Muscle layer of colon (tissue), 2 donors: Measurements from ENCODE around the gene FAM156A.
"Not testable (repeated sequence)": the region's sequence is repeated elsewhere in the genome, so short reads cannot be mapped to it uniquely, and the experiment has no call there.

Source experiments
- H3K27ac ChIP-seq: one replicate; pipeline ENCODE4 v1.7.0; 2013; ENCODE audit warnings: low read depth, mild to moderate bottlenecking, low read length, moderate library complexity
- H3K27me3 ChIP-seq, 2 donors: one replicate each; pipeline ENCODE4 v1.7.0; 2013; ENCODE audit warnings: low read length in 2 of 2, mild to moderate bottlenecking in 2 of 2; ENCODE audit not compliant: insufficient read depth in 2 of 2, control insufficient read depth in 1 of 2
- H3K36me3 ChIP-seq: one replicate; pipeline ENCODE4 v1.7.0; 2013; ENCODE audit warnings: mild to moderate bottlenecking, low read length; ENCODE audit not compliant: insufficient read depth
- H3K4me1 ChIP-seq: one replicate; pipeline ENCODE4 v1.7.0; 2013; ENCODE audit warnings: mild to moderate bottlenecking, low read length; ENCODE audit not compliant: insufficient read depth
- H3K4me3 ChIP-seq, 2 donors: one replicate each; pipeline ENCODE4 v1.7.0; 2013; ENCODE audit warnings: low read length in 2 of 2, low read depth in 1 of 2, mild to moderate bottlenecking in 1 of 2, moderate library complexity in 1 of 2
- H3K9ac ChIP-seq: one replicate; pipeline ENCODE4 v1.7.0; 2013; ENCODE audit warnings: low read length
- H3K9me3 ChIP-seq: one replicate; pipeline ENCODE4 v1.7.0; 2013; ENCODE audit warnings: mild to moderate bottlenecking, low read length
- donor health status: abdominal sarcoma.
- donor health status: Adenocarcinoma of cecum.

Gene FAM156A

DNA sequence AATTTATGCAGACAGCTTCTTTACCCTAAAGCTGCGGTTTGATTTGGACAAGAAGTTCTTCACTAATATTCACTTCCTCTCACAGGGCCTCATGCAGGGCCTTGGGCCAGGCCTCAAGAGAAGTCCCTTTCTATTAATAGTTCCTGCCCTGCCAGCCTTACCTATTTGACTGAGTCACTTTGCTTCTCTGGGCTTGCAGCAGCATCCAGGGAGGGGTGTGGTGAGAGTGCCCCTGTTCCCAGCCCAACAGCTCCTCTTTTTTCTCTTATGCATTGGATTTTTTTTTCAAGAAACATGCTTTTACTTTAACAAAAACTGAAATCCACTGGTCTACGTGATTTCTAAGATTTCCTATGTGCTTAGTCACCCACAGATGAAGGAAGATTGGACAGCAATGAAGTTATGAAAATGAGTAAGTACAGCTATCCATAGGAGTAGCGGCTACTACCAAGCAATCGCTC lies 34.5 kb downstream of the FAM156A start:
- Histone ChIP-seq H3K36me3 (no peaks in the 10 kb centered on the region), H3K9me3 (no peaks in the 10 kb centered on the region), H3K4me3 (no peak overlapping the region), H3K4me1 (peaks cover 12% of the 10 kb centered on the region), H3K9ac (no peak overlapping the region), H3K27me3 (no peaks in the 10 kb centered on the region), H3K27ac (no peak overlapping the region)

- not testable (repeated sequence) for H3K9me3 ChIP-seq, H3K27ac ChIP-seq, H3K9ac ChIP-seq, H3K27me3 ChIP-seq, H3K4me1 ChIP-seq, H3K36me3 ChIP-seq, H3K4me3 ChIP-seq
Observed at GRCh38 chrX:52914704-52915103, 43.6 kb downstream of the FAM156A start.

DNA sequence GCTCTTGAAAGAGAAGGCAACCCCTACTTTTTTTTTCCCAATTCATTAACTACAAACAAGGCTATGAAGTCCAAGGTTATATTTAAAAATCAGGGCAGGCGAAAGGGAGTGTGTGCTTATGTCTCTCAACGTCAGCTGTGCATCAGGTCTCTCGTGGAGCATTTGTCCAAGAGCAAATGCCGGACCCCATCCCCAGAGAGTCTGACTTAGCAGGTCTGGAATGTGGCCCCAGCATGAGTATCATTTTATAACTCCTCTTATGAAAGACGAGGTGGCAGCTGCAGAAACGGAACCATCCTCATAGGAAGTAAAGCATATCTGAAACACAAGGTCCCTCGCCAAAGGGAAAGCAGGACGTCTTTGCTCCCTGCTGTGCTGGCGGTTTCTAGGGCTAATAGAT lies 44.6 kb downstream of the FAM156A start:
- not testable (repeated sequence) for H3K9ac ChIP-seq, H3K9me3 ChIP-seq, H3K36me3 ChIP-seq, H3K4me3 ChIP-seq, H3K4me1 ChIP-seq, H3K27me3 ChIP-seq, H3K27ac ChIP-seq

DNA sequence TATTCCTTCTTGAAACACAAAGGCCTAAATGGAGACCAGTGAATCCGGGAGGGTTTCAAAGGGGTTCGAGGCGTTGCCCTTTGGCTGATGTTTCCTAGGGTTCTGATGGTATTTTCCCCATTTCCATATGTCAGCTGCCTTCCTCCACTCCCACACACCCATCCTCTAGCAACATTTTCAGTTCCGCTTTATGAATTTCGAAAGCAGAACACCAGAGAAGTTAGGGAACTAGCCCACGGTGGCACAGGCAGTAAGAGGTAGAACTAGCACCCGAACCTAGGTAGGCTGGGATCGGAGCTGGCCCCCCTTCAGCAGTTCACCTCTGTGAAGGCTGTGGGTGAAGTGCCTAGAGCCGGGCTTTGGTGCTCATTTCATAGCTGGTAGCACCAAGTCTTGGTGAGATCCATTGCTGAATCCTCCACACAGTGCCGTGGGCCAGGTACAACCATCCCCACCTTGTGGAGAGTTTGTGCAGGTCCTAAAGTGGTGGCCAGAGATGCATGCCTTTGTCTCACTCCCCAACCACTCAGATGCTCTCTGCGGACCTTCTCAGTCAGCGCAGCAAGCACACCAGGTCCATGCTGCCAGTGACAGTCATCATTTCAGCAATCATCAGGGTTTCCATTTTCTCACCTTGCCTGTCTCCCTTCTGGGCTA lies 48.9 kb downstream of the FAM156A start:
- not testable (repeated sequence) for H3K4me1 ChIP-seq, H3K4me3 ChIP-seq, H3K9ac ChIP-seq, H3K9me3 ChIP-seq, H3K36me3 ChIP-seq, H3K27ac ChIP-seq, H3K27me3 ChIP-seq

DNA sequence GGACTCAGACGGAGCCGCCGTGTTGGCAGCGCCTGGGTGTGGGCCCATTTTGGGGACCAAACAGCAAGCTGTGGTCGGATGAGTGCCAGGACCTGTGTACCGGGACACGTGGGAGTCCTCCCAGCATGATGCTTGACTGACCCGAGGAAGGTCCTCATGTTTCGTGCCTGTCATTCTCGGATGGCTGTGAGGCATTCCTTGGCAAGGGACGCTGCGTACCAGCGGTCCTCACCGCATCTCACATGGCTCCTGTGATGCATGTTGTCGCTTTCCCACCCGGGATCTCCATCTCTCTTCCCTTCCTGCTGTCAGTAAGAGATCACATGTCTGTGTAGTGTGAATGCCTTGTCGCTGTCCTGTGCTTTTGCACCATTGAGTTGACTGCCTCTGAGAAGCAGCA lies 50.4 kb downstream of the FAM156A start:
- H3K4me1 ChIP-seq, H3K4me3 ChIP-seq, H3K27me3 ChIP-seq, H3K9ac ChIP-seq, H3K9me3 ChIP-seq, H3K27ac ChIP-seq, H3K36me3 ChIP-seq: not testable (repeated sequence)

DNA sequence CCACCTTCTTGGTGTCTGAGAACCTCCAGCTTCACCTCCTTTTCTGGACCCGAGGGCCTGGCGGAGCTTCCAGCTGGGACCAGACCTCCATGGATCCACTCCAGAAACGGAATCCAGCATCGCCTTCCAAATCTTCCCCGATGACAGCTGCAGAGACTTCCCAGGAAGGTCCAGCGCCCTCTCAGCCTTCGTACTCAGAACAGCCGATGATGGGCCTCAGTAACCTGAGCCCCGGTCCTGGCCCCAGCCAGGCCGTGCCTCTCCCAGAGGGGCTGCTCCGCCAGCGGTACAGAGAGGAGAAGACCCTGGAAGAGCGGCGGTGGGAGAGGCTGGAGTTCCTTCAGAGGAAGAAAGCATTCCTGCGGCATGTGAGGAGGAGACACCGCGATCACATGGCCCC lies 51.2 kb downstream of the FAM156A start:
- H3K4me3 ChIP-seq, result not testable (repeated sequence)

DNA sequence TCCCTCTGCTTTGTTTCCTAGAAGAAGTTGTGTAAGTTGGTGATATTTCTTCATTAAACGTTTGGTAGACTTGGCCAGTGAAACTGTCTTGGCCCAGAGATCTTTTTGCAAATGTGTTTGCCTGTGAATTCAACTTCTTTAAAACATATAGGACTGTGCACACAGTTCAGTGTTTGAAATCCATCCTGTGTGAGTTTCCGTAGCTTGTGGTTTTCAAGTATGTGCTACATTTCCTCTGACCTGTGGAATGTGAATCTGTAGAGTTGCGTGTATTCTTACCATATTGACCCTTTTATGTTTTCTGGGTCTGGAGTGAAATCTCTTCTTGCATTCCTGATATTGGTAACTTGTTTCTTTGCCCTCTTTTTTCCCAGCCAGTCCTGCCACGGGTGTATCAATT lies 52.2 kb downstream of the FAM156A start:
- H3K27me3 ChIP-seq, H3K9me3 ChIP-seq, H3K36me3 ChIP-seq, H3K4me1 ChIP-seq, H3K27ac ChIP-seq, H3K4me3 ChIP-seq, H3K9ac ChIP-seq: not testable (repeated sequence)

More for the DNA sequence above, 51.2 kb downstream of the FAM156A start:
- not testable (repeated sequence) for H3K9me3 ChIP-seq, H3K27me3 ChIP-seq, H3K36me3 ChIP-seq, H3K27ac ChIP-seq, H3K9ac ChIP-seq, H3K4me1 ChIP-seq

DNA sequence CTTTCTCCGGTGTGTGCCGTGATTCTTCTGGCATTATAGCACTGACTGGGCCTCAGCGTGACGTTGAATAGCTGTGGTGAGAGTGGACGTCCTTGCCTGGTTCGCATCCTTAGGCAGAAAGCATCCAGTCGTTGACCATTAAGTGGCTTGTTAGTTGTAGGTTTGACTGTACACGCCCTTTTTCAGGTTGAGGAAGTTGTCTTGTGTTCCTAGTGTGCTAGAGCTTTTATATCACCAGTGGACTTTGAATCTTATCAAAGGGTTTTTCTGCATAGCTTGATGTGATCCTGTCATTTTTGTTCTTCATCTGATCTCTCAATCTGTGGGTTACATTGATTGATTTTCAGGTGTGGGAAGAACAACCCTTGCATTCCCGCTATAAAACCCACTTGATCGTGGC lies 52.8 kb downstream of the FAM156A start:
- not testable (repeated sequence) for H3K9me3 ChIP-seq, H3K36me3 ChIP-seq, H3K27ac ChIP-seq, H3K4me3 ChIP-seq, H3K9ac ChIP-seq, H3K4me1 ChIP-seq, H3K27me3 ChIP-seq
